K562 (cell line): ENCODE measurements around the gene MRTFB. TPM values are rescaled to one million over a fixed set of nuclear protein-coding genes. Genes with fewer than 3 reads are reported as not detected.

ENCODE experiments used
- ATAC-seq: fragments of 200-7000 bp; cut with Tn5 transposase; 3 replicates; pipeline ENCODE4 v1.9.1; 2020; ENCODE audit warnings: moderate library complexity
- BruUV-seq: library from RNA; stranded (reverse); fragments of 400-500 nt; replicated peaks from 2 replicates; lab custom pipeline; 2021; lab: Mats Ljungman, UMichigan
- CTCF ChIA-PET: fragments of 300-600 bp; formaldehyde crosslinking; extraction: SDS; loops from one replicate; lab custom pipeline; 2021; ENCODE audit warnings: low intra/inter-chr PET ratio; lab: Yijun Ruan, JAX
- POLR2A ChIA-PET: fragments of 300-600, 350-650 bp; sonication (Branson Sonifier 250); formaldehyde crosslinking; extraction: SDS; loops from one replicate; lab custom pipeline; 2021; ENCODE audit warnings: antibody characterized with exemption, inconsistent platforms; lab: Yijun Ruan, JAX
- DNase-seq, 4 experiments: peaks; one replicate each; pipeline versions ENCODE4 v3.0.0 to v3.0.0-alpha.2; 2011 to 2018; ENCODE audit warnings: low spot score in 3 of 4, mixed read lengths in 3 of 4; ENCODE audit errors: extremely low read depth in 1 of 4
- FAIRE-seq: peaks from 2 replicates; lab custom pipeline; 2011; peaks lifted over from hg19 to GRCh38; lab: Jason Lieb, UNC
- H2AFZ ChIP-seq: 2 replicates; pipeline ENCODE4 v1.6.0; 2011; ENCODE audit warnings: low read depth, low read length, control low read depth, inconsistent platforms
- H3K27ac ChIP-seq: fragments of 200-600 bp; 3 replicates; pipeline ENCODE4 v1.8.0; 2011; ENCODE audit warnings: low read depth, mild to moderate bottlenecking, control low read depth, inconsistent platforms, low read length, moderate library complexity, mixed read lengths; ENCODE audit errors: extremely low read depth
- H3K27me3 ChIP-seq, 2 experiments: fragments of 300-600 bp in 1 of 2; 2 replicates in 1 of 2; 3 replicates in 1 of 2; pipeline versions ENCODE4 v1.6.0 to v1.8.0; 2011; ENCODE audit warnings: inconsistent platforms in 2 of 2, low read length in 2 of 2, mild to moderate bottlenecking in 1 of 2, mixed read lengths in 1 of 2, moderate library complexity in 1 of 2; ENCODE audit not compliant: control insufficient read depth in 2 of 2, insufficient read depth in 2 of 2
- H3K36me3 ChIP-seq: fragments of 300-600 bp; 3 replicates; pipeline ENCODE4 v1.8.0; 2011; ENCODE audit warnings: mild to moderate bottlenecking, low read length, inconsistent platforms; ENCODE audit not compliant: control insufficient read depth, insufficient read depth
- H3K4me1 ChIP-seq, 2 experiments: fragments of 200-600 bp in 1 of 2; replicated peaks in 1 of 2; 2 replicates in 1 of 2; 3 replicates in 1 of 2; pipeline versions ENCODE4 v1.5.1 to v1.8.0; 2011; ENCODE audit warnings: inconsistent platforms in 2 of 2, low read length in 2 of 2, mild to moderate bottlenecking in 1 of 2, mixed read lengths in 1 of 2, moderate library complexity in 1 of 2; ENCODE audit not compliant: control insufficient read depth in 2 of 2, insufficient read depth in 2 of 2
- H3K4me2 ChIP-seq: 2 replicates; pipeline ENCODE4 v1.6.1; 2011; ENCODE audit warnings: low read length, control low read depth, inconsistent platforms, mixed read lengths; ENCODE audit not compliant: insufficient read depth
- H3K4me3 ChIP-seq: fragments of 200-600 bp; sonication (generic), shearing (Covaris generic); 2 replicates; pipeline ENCODE4 v1.5.1; 2016; ENCODE audit warnings: control low read depth, inconsistent platforms
- H3K79me2 ChIP-seq: fragments of 200-600 bp; 3 replicates; pipeline ENCODE4 v1.8.0; 2011; ENCODE audit warnings: low read length, inconsistent platforms; ENCODE audit not compliant: control insufficient read depth, insufficient read depth
- H3K9ac ChIP-seq, 2 experiments: 2 replicates each; pipeline versions ENCODE4 v1.6.0 to v1.6.1; 2011; ENCODE audit warnings: low read depth in 2 of 2, low read length in 2 of 2, control low read depth in 1 of 2, inconsistent platforms in 1 of 2, mild to moderate bottlenecking in 1 of 2, mixed read lengths in 1 of 2; ENCODE audit not compliant: insufficient read depth in 1 of 2
- H3K9me1 ChIP-seq: one replicate; pipeline ENCODE4 v1.6.0; 2011; ENCODE audit warnings: inconsistent platforms, mild to moderate bottlenecking, low read length, moderate library complexity; ENCODE audit not compliant: control insufficient read depth, insufficient read depth
- H3K9me3 ChIP-seq: replicated peaks from 2 replicates; pipeline ENCODE4 v1.5.1; 2011; ENCODE audit warnings: low read depth, low read length, inconsistent platforms; ENCODE audit not compliant: control insufficient read depth, insufficient read depth
- H4K20me1 ChIP-seq: replicated peaks from 2 replicates; pipeline ENCODE4 v1.6.1; 2011; ENCODE audit warnings: low read length, inconsistent platforms, mixed read lengths; ENCODE audit not compliant: control insufficient read depth, insufficient read depth
- BRD4 ChIP-seq: fragments of 200-600 bp; sonication (generic); IDR thresholded peaks from 2 replicates; pipeline ENCODE4 v1.6.1; 2017; ENCODE audit warnings: inconsistent platforms
- C11orf30 ChIP-seq: fragments of 450-650 bp; IDR thresholded peaks from 2 replicates; pipeline ENCODE4 v1.6.1; 2016; ENCODE audit warnings: low read depth, mild to moderate bottlenecking
- CTBP1 ChIP-seq: fragments of 450-650 bp; IDR thresholded peaks from 2 replicates; pipeline ENCODE4 v1.6.1; 2016; ENCODE audit warnings: borderline replicate concordance
- EGR1 ChIP-seq: fragments of 450-650 bp; conservative IDR thresholded peaks from 2 replicates; pipeline ENCODE4 v1.6.1; 2017; ENCODE audit warnings: mild to moderate bottlenecking
- EP400 ChIP-seq: fragments of 450-650 bp; IDR thresholded peaks from 2 replicates; pipeline ENCODE4 v1.6.1; 2017; ENCODE audit warnings: antibody characterized with exemption, mild to moderate bottlenecking, moderate library complexity
- KAT7 ChIP-seq: sonication (generic); formaldehyde crosslinking; IDR thresholded peaks from 2 replicates; pipeline ENCODE4 v1.8.0; 2022; ENCODE audit warnings: missing genetic modification reagents, mild to moderate bottlenecking, borderline replicate concordance
- KAT8 ChIP-seq: fragments of 450-650 bp; IDR thresholded peaks from 2 replicates; pipeline ENCODE4 v1.6.1; 2016; ENCODE audit warnings: low read depth, mild to moderate bottlenecking
- PCBP1 ChIP-seq: fragments of 200-400 bp; formaldehyde crosslinking; IDR thresholded peaks from 2 replicates; pipeline ENCODE4 v1.6.1; 2018; ENCODE audit warnings: mild to moderate bottlenecking, low read depth, low read length; ENCODE audit not compliant: poor library complexity, severe bottlenecking
- RAD51 ChIP-seq: fragments of 450-650 bp; IDR thresholded peaks from 2 replicates; pipeline ENCODE4 v1.7.1; 2016; ENCODE audit warnings: low read depth, mild to moderate bottlenecking, borderline replicate concordance
- TAL1 ChIP-seq: fragments of 450-650 bp; IDR thresholded peaks from 2 replicates; pipeline ENCODE4 v1.6.1; 2016; ENCODE audit warnings: mild to moderate bottlenecking
- WHSC1 ChIP-seq: IDR thresholded peaks from one replicate; pipeline ENCODE4 v1.6.1; 2012; ENCODE audit warnings: low read length, control low read depth, inconsistent platforms
- ZFX ChIP-seq: sonication (generic); formaldehyde crosslinking; IDR thresholded peaks from 2 replicates; pipeline ENCODE4 v1.8.0; 2022; ENCODE audit warnings: mild to moderate bottlenecking, missing genetic modification reagents, moderate library complexity
- ZKSCAN3 ChIP-seq: fragments of 250-450 bp; sonication (Bioruptor Pico); IDR thresholded peaks from 2 replicates; pipeline ENCODE4 v1.4.0; 2020
- ZNF445 ChIP-seq: fragments of 250-450 bp; sonication (Bioruptor Pico); IDR thresholded peaks from 2 replicates; pipeline ENCODE4 v1.4.0; 2020; ENCODE audit warnings: low read depth, mild to moderate bottlenecking, moderate library complexity
- ZNF609 ChIP-seq: sonication (generic); formaldehyde crosslinking; IDR thresholded peaks from 2 replicates; pipeline ENCODE4 v1.8.1; 2023; ENCODE audit warnings: missing genetic modification reagents, mild to moderate bottlenecking, borderline replicate concordance
- WGBS: fragments of 100-300 bp; shearing (Covaris generic); methylation state at CpG from one replicate; pipeline ENCODE4 v1.1.6; 2016; ENCODE audit warnings: low coverage, mixed read lengths; ENCODE audit not compliant: insufficient coverage; ENCODE audit errors: missing lambda C conversion rate; 5-methylcytosine and 5-hydroxymethylcytosine counted together
- in situ Hi-C: fragments of 300-500 bp; cut with MboI; formaldehyde crosslinking; loops from 4 replicates; pipeline ENCODE4 v1.15.0; 2018; ENCODE audit warnings: inconsistent platforms, mixed read lengths
- intact Hi-C: fragments of 100-400 bp; cut with micrococcal nuclease; formaldehyde crosslinking; loops from 2 replicates; pipeline ENCODE4 v1.14.2; 2022
- polyA plus RNA-seq, 8 experiments: library from polyadenylated mRNA; depleted of rRNA in 4 of 8; stranded (reverse) in 5 of 8; unstranded in 3 of 8; fragments of >200 nt; fragmentation: Nextera tagmentation in 2 of 8; fragmentation: Illumina TruSeq in 1 of 8; extraction: Ambion mirVana in 2 of 8; extraction: Trizol in 1 of 8; gene quantifications; 2 replicates each; pipeline versions ENCODE4 v1.2.1 to v1.2.3, GENCODE V29; 2011 to 2014; ENCODE audit warnings: inconsistent platforms in 1 of 8, missing spikeins in 1 of 8
- total RNA-seq, 7 experiments: library from RNA; depleted of rRNA in 6 of 7; stranded (reverse); fragments of >200 nt in 6 of 7; fragmentation: Illumina TruSeq in 2 of 7; extraction: Trizol in 2 of 7; gene quantifications; 2 replicates each; pipeline versions ENCODE4 v1.2.1 to v1.2.3, GENCODE V29; 2011 to 2021; ENCODE audit warnings: low replicate concordance in 1 of 7
- TF ChIP-seq, protein P1 (sequence below): fragments of 250-450 bp; sonication (Bioruptor Pico); IDR thresholded peaks from 2 replicates; pipeline ENCODE4 v1.5.1; 2021; ENCODE audit warnings: mild to moderate bottlenecking

The MRTFB gene
- total and polyA plus RNA-seq, 9 of the 15 experiments (the other 6 are each of a cell fraction or from before 2014, with no cell fraction given) = 2.2 to 12.7 (median 7.0) TPM

GRCh38 chr16:14135704-14136103 lies 64.6 kb downstream of the MRTFB start:
- Histone ChIP-seq H3K4me1 (peaks cover 0 to 7% of the 10 kb centered on the region in 2 experiments; a peak in 2 of 5 replicates), H3K27me3 (no peaks in the 10 kb centered on the region), H3K27ac (no peak overlapping the region), H3K4me3 (no peak overlapping the region), H3K4me2 (no peak overlapping the region), H4K20me1 (no peaks in the 10 kb centered on the region), H3K9me1 (no peaks in the 10 kb centered on the region), H3K36me3 (peaks cover 2% of the 10 kb centered on the region; the same call in 1 of the 3 replicates), H3K9me3 (no peaks in the 10 kb centered on the region), H3K79me2 (0 out of 3 replicates have a peak, but pooled peaks cover 6% of the 10 kb centered on the region), H3K9ac (no peak overlapping the region), H2AFZ (no peak overlapping the region)
- ChIA-PET CTCF (no interaction called here), POLR2A (interaction anchor here (0.6 kb wide), 1 partner anchor 51 kb away, joined by 4 read pairs; no protein-coding TSS in a partner anchor)
- in situ Hi-C loops = no loop called here
- 92% methylated on average over 4 of the region's 5 CpGs for WGBS
- no peak for FAIRE-seq
- ATAC-seq = no peak
- TF ChIP-seq CTBP1 (no peak), ZKSCAN3 (CRISPR knock-in tag) (no peak), BRD4 (no peak), WHSC1 (no peak), RAD51 (no peak), TAL1 (no peak), PCBP1 (no peak), EP400 (no peak), ZNF445 (no peak), KAT7 (CRISPR knock-in tag) (no peak), EGR1 (no peak), ZFX (CRISPR knock-in tag) (no peak), ZNF609 (CRISPR knock-in tag) (no peak), C11orf30 (no peak), KAT8 (no peak)
- TF ChIP-seq, protein P1, sequence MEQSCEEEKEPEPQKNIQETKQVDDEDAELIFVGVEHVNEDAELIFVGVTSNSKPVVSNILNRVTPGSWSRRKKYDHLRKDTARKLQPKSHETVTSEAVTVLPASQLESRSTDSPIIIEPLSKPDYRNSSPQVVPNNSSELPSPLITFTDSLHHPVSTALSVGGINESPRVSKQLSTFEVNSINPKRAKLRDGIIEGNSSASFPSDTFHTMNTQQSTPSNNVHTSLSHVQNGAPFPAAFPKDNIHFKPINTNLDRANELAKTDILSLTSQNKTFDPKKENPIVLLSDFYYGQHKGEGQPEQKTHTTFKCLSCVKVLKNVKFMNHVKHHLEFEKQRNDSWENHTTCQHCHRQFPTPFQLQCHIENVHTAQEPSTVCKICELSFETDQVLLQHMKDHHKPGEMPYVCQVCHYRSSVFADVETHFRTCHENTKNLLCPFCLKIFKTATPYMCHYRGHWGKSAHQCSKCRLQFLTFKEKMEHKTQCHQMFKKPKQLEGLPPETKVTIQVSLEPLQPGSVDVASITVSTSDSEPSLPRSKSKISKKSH (CRISPR knock-in tag) = no peak
- intact Hi-C loops = no loop called here
- no TSS peak for BruUV-seq
- DNase-seq = no peak
